Measurements from ENCODE around the gene ETV6. TPM values are rescaled to one million over a fixed set of nuclear protein-coding genes. Genes with fewer than 3 reads are reported as not detected.

Gene ETV6
- total and polyA plus RNA-seq, 9 of the 15 experiments (the other 6 are each of a cell fraction or from before 2014, with no cell fraction given) = 0.81 to 12.7 (median 4.1) TPM

DNA sequence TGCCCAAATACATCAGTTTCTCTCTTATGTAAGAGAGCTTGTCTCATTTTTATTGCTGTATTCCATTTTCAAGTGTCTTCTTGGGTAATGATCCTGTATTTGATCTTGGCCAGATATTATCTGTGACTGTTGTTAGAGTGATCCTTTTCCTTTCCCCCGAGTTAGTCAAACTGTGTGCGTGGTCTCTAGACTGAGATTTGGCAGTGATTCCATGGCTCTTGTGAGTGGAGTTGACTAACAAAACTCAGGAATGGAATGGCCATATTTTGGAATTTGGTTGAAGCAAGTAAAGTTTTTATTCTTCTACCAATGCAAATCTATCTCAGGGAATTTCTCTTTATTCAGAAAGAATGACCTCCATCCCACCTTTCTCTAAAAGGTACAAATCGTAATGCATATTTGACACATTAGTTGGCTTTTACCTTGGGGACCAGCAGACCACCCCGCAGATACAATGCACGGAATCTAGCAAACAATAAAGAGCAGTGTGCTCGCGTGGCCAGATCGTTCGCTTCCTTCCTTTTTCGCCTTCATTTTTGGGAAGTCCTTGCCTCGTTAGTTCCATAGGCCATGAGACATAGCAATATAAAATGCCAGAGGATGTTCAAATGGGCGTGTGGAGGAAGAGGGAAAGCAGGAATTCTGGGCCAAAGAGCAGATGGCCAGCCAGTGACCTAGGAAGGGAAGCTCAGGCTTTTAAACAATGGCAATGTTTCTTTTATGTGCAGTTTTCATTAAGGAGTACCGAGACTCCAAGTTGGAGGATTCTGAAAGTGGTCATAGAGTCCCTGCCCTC lies 24.4 kb downstream of the ETV6 start:
- no peak overlapping the region for H2AFZ ChIP-seq (ENCODE audit: low read depth, low read length)
- DNase-seq (ENCODE audit: extremely low read depth in 1 of 4, low spot score in 3 of 4) (no peak), ATAC-seq (no peak), FAIRE-seq (no peak)
- no peak overlapping the region for H3K9ac ChIP-seq (ENCODE audit: insufficient read depth in 1 of 2, low read depth in 2 of 2, low read length in 2 of 2)
- no peaks in the 10 kb centered on the region for H3K9me3 ChIP-seq (replicated peaks; ENCODE audit: control insufficient read depth, insufficient read depth, low read depth, low read length)
- no peaks in the 10 kb centered on the region for H3K9me1 ChIP-seq (ENCODE audit: control insufficient read depth, insufficient read depth, low read length)
- in situ Hi-C loops (cut with MboI) = no loop called here
- intact Hi-C loops (cut with micrococcal nuclease) = no loop called here
- no peak overlapping the region for H3K4me2 ChIP-seq (ENCODE audit: insufficient read depth, low read length)
- H3K27ac ChIP-seq (ENCODE audit: extremely low read depth, low read depth, low read length) = no peak overlapping the region
- no TSS peak for BruUV-seq (replicated peaks)
- TF ChIP-seq ZKSCAN8 (CRISPR knock-in tag; IDR thresholded peaks at IDR 0.05) (no peak), ZNF316 (IDR thresholded peaks at IDR 0.05) (no peak)
- TF ChIP-seq, protein P1, sequence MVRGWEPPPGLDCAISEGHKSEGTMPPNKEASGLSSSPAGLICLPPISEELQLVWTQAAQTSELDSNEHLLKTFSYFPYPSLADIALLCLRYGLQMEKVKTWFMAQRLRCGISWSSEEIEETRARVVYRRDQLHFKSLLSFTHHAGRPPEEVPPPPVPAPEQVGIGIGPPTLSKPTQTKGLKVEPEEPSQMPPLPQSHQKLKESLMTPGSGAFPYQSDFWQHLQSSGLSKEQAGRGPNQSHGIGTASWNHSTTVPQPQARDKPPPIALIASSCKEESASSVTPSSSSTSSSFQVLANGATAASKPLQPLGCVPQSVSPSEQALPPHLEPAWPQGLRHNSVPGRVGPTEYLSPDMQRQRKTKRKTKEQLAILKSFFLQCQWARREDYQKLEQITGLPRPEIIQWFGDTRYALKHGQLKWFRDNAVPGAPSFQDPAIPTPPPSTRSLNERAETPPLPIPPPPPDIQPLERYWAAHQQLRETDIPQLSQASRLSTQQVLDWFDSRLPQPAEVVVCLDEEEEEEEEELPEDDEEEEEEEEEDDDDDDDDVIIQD (CRISPR knock-in tag; IDR thresholded peaks at IDR 0.05) = no peak
- no peak overlapping the region for H3K4me3 ChIP-seq
- H4K20me1 ChIP-seq (replicated peaks; ENCODE audit: control insufficient read depth, insufficient read depth, low read length) = peaks cover 5% of the 10 kb centered on the region
- H3K27me3 ChIP-seq (ENCODE audit: control insufficient read depth in 2 of 2, insufficient read depth in 2 of 2, low read length in 2 of 2) = no peaks in the 10 kb centered on the region
- no peaks in the 10 kb centered on the region; a peak in 1 of 5 replicates for H3K4me1 ChIP-seq (replicated peaks in 1 of 2; ENCODE audit: control insufficient read depth in 2 of 2, insufficient read depth in 2 of 2, low read length in 2 of 2)
- H3K79me2 ChIP-seq (ENCODE audit: control insufficient read depth, insufficient read depth, low read length) = no peaks in the 10 kb centered on the region; the same call in 1 of the 3 replicates
- POLR2A ChIA-PET = interaction anchor here (0.5 kb wide), 1 partner anchor 8 kb away, joined by 3 read pairs; no protein-coding TSS in a partner anchor
- WGBS (ENCODE audit: insufficient coverage, low coverage, missing lambda C conversion rate) = 56% methylated on average over 11 of the region's 13 CpGs
- CTCF ChIA-PET (ENCODE audit: low intra/inter-chr PET ratio) = no interaction called here
- H3K36me3 ChIP-seq (ENCODE audit: control insufficient read depth, insufficient read depth, low read length) = no peaks in the 10 kb centered on the region
